Smooth muscle cell (in vitro differentiated cells): ENCODE measurements around the gene RPS27A. TPM values are rescaled to one million over a fixed set of nuclear protein-coding genes. Genes with fewer than 3 reads are reported as not detected.

Experiments
- DNase-seq: peaks from one replicate; lab custom pipeline; 2025; ENCODE audit not compliant: unreplicated experiment; lab: John Stamatoyannopoulos, UW
- H2AFZ ChIP-seq: fragments of 200-600 bp; sonication (generic); 2 replicates; pipeline ENCODE4 v1.6.0; 2016; ENCODE audit warnings: antibody characterized with exemption, low read depth, mild to moderate bottlenecking
- H3F3A ChIP-seq: fragments of 200-600 bp; sonication (generic); 2 replicates; pipeline ENCODE4 v1.6.0; 2017; ENCODE audit warnings: antibody characterized with exemption, low read depth
- H3K27ac ChIP-seq: fragments of 200-600 bp; sonication (generic); 2 replicates; pipeline ENCODE4 v1.5.1; 2016; ENCODE audit warnings: low read depth, mild to moderate bottlenecking
- H3K27me3 ChIP-seq: fragments of 200-600 bp; sonication (generic); 2 replicates; pipeline ENCODE4 v1.6.1; 2016; ENCODE audit warnings: low read depth, mild to moderate bottlenecking
- H3K36me3 ChIP-seq: fragments of 200-600 bp; sonication (generic); 2 replicates; pipeline ENCODE4 v1.5.1; 2016; ENCODE audit warnings: low read depth
- H3K4me1 ChIP-seq: fragments of 200-600 bp; sonication (generic); 2 replicates; pipeline ENCODE4 v1.5.1; 2016; ENCODE audit warnings: low read depth
- H3K4me2 ChIP-seq: fragments of 200-600 bp; sonication (generic); 2 replicates; pipeline ENCODE4 v1.6.0; 2016; ENCODE audit warnings: mild to moderate bottlenecking
- H3K4me3 ChIP-seq: fragments of 200-600 bp; sonication (generic); 2 replicates; pipeline ENCODE4 v1.5.1; 2016; ENCODE audit warnings: mild to moderate bottlenecking
- H3K79me2 ChIP-seq: fragments of 200-600 bp; sonication (generic); 2 replicates; pipeline ENCODE4 v1.6.0; 2016; ENCODE audit warnings: low read depth, mild to moderate bottlenecking
- H3K9ac ChIP-seq: fragments of 200-600 bp; sonication (generic); 2 replicates; pipeline ENCODE4 v1.6.0; 2016; ENCODE audit warnings: low read depth
- H3K9me3 ChIP-seq: fragments of 200-600 bp; sonication (generic); replicated peaks from 2 replicates; pipeline ENCODE4 v1.5.1; 2016; ENCODE audit warnings: low read depth
- H4K20me1 ChIP-seq: fragments of 200-600 bp; sonication (generic); 2 replicates; pipeline ENCODE4 v1.6.0; 2016; ENCODE audit warnings: low read depth
- CTCF ChIP-seq: fragments of 200-600 bp; sonication (generic); IDR thresholded peaks from 2 replicates; pipeline ENCODE4 v1.5.1; 2017; ENCODE audit warnings: borderline replicate concordance, mild to moderate bottlenecking, antibody characterized with exemption; ENCODE audit not compliant: insufficient read depth, poor library complexity, severe bottlenecking
- WGBS: methylation state at CpG from one replicate; pipeline ENCODE4 v1.1.7; 2016; ENCODE audit warnings: low lambda C conversion rate; 5-methylcytosine and 5-hydroxymethylcytosine counted together
- polyA plus RNA-seq: library from polyadenylated mRNA; unstranded; fragments of >200 nt; fragmentation: Nextera tagmentation; extraction: Ambion mirVana; gene quantifications from 2 replicates; pipeline ENCODE4 v1.2.1, GENCODE V29; 2016
- total RNA-seq: library from RNA; depleted of rRNA; stranded (reverse); fragments of >200 nt; gene quantifications from 2 replicates; pipeline ENCODE4 v1.2.3, GENCODE V29; 2014

RPS27A gene
- total and polyA plus RNA-seq, 2 experiments from 2014 or later, result 733 to 2,208 TPM

GRCh38 chr2:55232863-55233657 lies 572 bp downstream of the RPS27A start:
- peak overlapping the region; percentile 99 for H3K27ac ChIP-seq
- no peaks in the 10 kb centered on the region for H3K27me3 ChIP-seq
- peaks cover 51% of the 10 kb centered on the region for H3K79me2 ChIP-seq
- H3F3A ChIP-seq, result peaks cover 45% of the 10 kb centered on the region
- H3K9ac ChIP-seq, result peak overlapping the region; percentile 99
- H3K4me1 ChIP-seq, result peaks cover 19% of the 10 kb centered on the region
- H3K9me3 ChIP-seq, result no peaks in the 10 kb centered on the region
- peak overlapping the region; percentile 79 for H3K4me3 ChIP-seq
- no peak for TF ChIP-seq CTCF
- H4K20me1 ChIP-seq, result peaks cover 28% of the 10 kb centered on the region
- peak overlapping the region; percentile 97 for H2AFZ ChIP-seq
- no peak for DNase-seq
- peak overlapping the region; percentile 98 for H3K4me2 ChIP-seq
- 3% methylated on average over 33 of the region's 33 CpGs for WGBS
- H3K36me3 ChIP-seq, result peaks cover 19% of the 10 kb centered on the region

- H3K27ac ChIP-seq, result peak overlapping the region; percentile 99
- H3K79me2 ChIP-seq, result peaks cover 46% of the 10 kb centered on the region
These were observed 1.1 kb downstream of the RPS27A start for GRCh38 chr2:55233658-55233940.

GRCh38 chr2:55235724-55236538 lies 3.4 kb downstream of the RPS27A start:
- DNase-seq, result no peak
- Histone ChIP-seq H3K9ac (no peak overlapping the region), H3K4me2 (no peak overlapping the region)

More at GRCh38 chr2:55233658-55233940, 1.1 kb downstream of the RPS27A start:
- H3K9me3 ChIP-seq, result no peaks in the 10 kb centered on the region
- peaks cover 28% of the 10 kb centered on the region for H4K20me1 ChIP-seq
- 71% methylated on average over 7 of the region's 7 CpGs for WGBS
- peaks cover 19% of the 10 kb centered on the region for H3K4me1 ChIP-seq
- peaks cover 47% of the 10 kb centered on the region for H3F3A ChIP-seq
- H3K27me3 ChIP-seq, result no peaks in the 10 kb centered on the region
- no peak overlapping the region for H2AFZ ChIP-seq
- H3K9ac ChIP-seq, result peak overlapping the region; percentile 99
- TF ChIP-seq CTCF, result no peak
- DNase-seq, result no peak
- H3K36me3 ChIP-seq, result peaks cover 19% of the 10 kb centered on the region
- H3K4me2 ChIP-seq, result peak overlapping the region; percentile 98
- H3K4me3 ChIP-seq, result peak overlapping the region; percentile 79

More at GRCh38 chr2:55235724-55236538, 3.4 kb downstream of the RPS27A start:
- WGBS, result 96% methylated on average over 3 of the region's 3 CpGs
- peaks cover 19% of the 10 kb centered on the region for H3K36me3 ChIP-seq
- TF ChIP-seq CTCF, result no peak
- H3K27me3 ChIP-seq, result no peaks in the 10 kb centered on the region
- H4K20me1 ChIP-seq, result peaks cover 28% of the 10 kb centered on the region
- peaks cover 53% of the 10 kb centered on the region for H3F3A ChIP-seq
- H3K27ac ChIP-seq, result peak overlapping the region; percentile 99
- H2AFZ ChIP-seq, result no peak overlapping the region
- H3K4me3 ChIP-seq, result no peak overlapping the region
- H3K79me2 ChIP-seq, result peaks cover 27% of the 10 kb centered on the region
- peaks cover 19% of the 10 kb centered on the region for H3K4me1 ChIP-seq
- no peaks in the 10 kb centered on the region for H3K9me3 ChIP-seq
